Neural cell (in vitro differentiated cells): ENCODE measurements around the gene LGALSL.

Experiments used
- EP300 ChIP-seq: fragments of 450-650 bp; conservative IDR thresholded peaks from 2 replicates; pipeline ENCODE4 v1.6.1; 2014; ENCODE audit warnings: antibody characterized with exemption, mild to moderate bottlenecking, moderate library complexity; ENCODE audit not compliant: poor library complexity, severe bottlenecking
- POLR2AphosphoS5 ChIP-seq: IDR thresholded peaks from 2 replicates; pipeline ENCODE4 v1.6.1; 2012
- RAD21 ChIP-seq: fragments of 450-650 bp; conservative IDR thresholded peaks from 2 replicates; pipeline ENCODE4 v1.6.1; 2014; ENCODE audit warnings: antibody characterized with exemption, mild to moderate bottlenecking, moderate library complexity
- SMC3 ChIP-seq: fragments of 450-650 bp; conservative IDR thresholded peaks from 2 replicates; pipeline ENCODE4 v1.6.1; 2014; ENCODE audit warnings: antibody characterized with exemption, mild to moderate bottlenecking, moderate library complexity; ENCODE audit not compliant: poor library complexity
- TAF1 ChIP-seq: IDR thresholded peaks from 2 replicates; pipeline ENCODE4 v1.6.1; 2012; ENCODE audit warnings: low read depth
- TF ChIP-seq, protein P1 (sequence below): fragments of 450-650 bp; IDR thresholded peaks from 2 replicates; pipeline ENCODE4 v1.5.1; 2014; ENCODE audit warnings: antibody characterized with exemption, mild to moderate bottlenecking, moderate library complexity; ENCODE audit not compliant: poor library complexity, severe bottlenecking

DNA sequence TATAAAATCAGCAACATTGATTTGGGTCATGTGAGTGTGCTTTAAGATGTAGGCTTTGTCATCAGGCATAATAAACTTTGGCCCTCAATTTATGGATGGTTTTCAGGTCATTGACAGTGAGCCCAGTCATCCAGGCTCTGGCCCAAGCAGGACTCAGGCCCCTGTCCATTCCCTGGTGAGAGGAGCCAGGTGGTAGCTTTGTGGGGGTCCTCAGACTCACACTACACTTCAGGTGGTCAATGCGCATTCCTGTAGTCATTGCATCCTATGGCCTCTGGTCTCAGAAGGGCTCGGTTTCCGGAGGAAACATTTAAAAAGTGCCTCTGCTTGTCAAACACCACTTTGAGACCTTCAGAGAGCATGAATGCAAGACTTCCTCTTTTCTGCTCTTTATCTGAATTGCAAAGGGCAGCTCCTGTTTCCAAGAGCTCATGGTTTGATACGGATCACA is 20.2 kb downstream of the LGALSL start:
- TF ChIP-seq, protein P1, sequence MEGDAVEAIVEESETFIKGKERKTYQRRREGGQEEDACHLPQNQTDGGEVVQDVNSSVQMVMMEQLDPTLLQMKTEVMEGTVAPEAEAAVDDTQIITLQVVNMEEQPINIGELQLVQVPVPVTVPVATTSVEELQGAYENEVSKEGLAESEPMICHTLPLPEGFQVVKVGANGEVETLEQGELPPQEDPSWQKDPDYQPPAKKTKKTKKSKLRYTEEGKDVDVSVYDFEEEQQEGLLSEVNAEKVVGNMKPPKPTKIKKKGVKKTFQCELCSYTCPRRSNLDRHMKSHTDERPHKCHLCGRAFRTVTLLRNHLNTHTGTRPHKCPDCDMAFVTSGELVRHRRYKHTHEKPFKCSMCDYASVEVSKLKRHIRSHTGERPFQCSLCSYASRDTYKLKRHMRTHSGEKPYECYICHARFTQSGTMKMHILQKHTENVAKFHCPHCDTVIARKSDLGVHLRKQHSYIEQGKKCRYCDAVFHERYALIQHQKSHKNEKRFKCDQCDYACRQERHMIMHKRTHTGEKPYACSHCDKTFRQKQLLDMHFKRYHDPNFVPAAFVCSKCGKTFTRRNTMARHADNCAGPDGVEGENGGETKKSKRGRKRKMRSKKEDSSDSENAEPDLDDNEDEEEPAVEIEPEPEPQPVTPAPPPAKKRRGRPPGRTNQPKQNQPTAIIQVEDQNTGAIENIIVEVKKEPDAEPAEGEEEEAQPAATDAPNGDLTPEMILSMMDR = no peak
- TF ChIP-seq RAD21 = no peak
- TF ChIP-seq POLR2AphosphoS5 = no peak
- TF ChIP-seq TAF1 = no peak
- TF ChIP-seq SMC3 = no peak
- TF ChIP-seq EP300 = no peak
